Right hindlimb (tissue), 1 donor: Measurements from ENCODE around the gene PHF21A.
"Not testable (repeated sequence)": the region's sequence is repeated elsewhere in the genome, so short reads cannot be mapped to it uniquely, and the experiment has no call there.

Source experiments
- DNase-seq: peaks from one replicate; pipeline ENCODE4 v3.0.0-alpha.2; 2018

Gene PHF21A

DNA sequence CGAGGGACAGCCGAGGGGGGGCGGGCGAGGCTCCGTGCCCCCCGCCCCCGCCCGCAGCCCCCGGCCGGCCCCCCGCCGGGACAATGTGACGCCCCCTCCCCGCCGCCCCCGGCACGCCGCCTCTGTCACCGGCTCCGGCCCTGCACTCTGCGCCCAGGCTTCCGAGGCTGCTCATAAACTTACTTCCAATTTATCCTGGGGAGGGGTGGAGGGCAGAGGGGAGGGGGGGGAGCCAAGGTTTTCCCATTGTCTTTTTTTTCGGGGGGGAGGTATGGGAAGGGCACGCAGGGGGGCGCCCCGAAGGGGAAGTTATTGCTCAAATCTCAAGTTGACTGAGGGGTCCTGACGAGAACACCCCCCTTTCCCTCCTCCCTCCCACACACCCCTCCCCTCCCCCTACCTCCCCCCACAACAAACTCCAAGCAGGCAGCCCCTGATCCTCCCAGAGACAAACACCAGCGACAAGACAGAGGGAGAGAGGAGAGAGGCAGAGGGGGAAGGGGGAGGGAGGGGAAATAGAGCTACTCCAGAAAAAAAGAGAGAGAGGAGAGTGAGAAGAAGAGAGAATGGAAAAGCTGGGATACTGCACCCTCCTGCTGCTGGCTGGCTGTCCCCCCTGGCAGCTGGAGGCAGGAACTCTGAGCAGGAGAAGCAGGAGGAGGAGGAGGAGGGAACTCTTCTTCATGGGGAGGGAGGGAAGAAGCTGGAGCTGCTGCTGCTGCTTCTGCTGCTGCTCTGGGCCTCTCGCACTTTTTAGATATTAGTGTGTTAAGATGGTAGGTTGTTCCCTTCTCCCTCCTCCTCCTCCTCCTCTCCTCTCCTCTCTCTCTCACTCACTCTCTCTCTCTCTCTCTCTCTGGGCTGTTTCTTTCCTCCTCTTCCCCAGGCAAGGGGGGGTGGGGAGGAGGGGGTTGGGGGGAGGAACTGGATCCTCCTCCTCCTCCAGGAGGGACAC, 631 bp downstream of the PHF21A start:
- DNase-seq: peak; percentile 88

DNA sequence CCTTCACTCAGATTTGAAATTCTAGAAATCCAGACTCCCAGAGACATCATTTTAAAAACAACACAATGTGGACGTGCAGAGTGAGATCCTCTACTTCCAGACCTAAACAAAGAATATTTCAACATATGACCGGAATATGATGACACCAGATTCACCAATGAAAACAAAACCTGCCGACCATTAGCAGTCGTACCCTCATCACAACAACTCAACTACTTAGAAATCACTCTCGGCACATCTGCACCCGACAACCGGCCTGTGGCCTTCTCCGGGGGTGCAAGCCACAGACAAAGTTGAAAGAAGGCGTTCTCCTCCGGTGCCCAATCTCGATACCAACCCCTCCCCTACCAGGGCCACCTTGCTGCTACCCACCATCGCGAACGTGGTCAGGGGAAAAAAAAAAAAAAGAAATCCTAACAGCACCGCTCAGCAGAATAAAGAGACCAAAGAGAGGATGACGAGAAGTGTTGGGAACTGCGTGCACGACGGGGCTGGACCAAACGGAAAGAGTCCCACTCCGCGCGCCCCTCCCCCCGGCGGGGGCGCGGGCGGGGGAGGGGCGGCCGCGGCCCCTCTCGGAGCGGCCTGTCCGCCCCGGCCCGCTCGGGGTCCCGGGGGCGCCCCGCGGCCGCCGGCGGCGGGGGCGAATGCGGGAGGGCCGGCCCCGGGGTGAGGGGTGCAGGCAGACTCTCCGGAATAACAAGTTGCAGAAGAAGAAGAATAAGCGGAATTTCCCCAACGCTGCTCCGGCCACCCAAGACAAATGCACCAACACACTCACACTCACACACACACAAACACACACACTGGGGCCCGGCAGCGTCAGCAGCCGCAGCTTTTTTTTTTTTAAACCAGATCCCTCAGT, 1.7 kb downstream of the PHF21A start:
- DNase-seq: peak; percentile 81

DNA sequence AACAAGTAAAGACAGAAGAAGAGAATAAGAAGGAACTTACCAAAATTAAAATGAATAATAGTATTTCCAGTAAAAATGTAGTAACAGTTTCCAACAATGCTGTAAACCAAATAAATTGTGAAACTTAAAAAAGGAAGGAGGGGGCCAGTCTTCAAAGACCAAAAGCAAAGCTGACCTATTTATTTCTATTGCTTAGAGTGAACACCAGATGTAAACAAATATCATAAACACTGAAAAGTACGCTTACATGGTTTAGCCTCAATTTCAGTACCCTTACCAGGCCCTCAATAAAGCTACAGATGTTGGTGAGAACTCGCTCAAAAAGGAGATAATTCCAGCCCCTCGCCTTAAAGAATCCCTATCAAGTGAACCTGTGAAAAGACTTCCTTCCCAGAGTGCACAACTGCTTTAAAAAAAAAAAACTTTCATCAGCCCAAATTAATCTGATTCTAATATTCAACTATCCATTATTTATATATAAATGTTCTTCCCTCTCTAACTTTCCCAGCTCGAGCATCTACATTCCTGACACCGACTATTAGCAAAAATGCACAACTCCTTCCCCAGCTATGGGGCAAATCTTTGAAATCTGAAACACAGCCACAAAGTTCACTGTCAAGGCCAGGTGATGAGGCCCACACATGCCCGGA, 2.4 kb downstream of the PHF21A start:
- DNase-seq: no peak

DNA sequence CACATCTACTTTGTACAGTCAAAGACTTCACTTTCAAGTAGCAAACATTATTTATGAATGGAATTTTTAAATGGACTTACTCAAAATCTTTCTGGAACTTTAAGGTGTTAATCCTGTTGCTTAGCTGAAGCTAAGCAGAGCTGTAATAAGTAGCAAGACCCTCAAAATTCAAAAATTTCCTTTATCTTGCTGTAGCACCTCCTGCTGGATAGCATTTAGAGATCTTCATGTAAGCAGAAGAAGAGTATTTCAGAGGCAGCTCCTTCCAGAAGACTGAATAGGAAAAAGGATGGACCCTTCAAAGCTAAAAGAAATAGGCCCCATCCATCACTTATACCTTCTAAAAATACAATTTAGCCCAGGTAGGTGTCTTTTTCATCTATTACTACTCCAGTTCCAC, 3.4 kb downstream of the PHF21A start:
- DNase-seq: no peak

DNA sequence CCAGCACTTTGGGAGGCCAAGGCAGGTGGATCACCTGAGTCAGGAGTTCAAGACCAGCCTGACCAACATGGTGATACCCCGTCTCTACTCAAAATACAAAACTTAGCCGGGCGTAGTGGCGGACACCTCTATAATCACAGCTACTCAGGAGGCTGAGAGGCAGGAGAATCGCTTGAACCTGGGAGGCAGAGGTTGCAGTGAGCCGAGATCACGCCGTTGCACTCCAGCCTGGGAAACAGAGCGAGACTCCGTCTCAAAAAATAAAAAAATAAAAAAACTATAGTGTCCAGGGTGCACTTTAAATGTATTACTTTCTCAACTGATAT, 4.6 kb downstream of the PHF21A start:
- DNase-seq: not testable (repeated sequence)

DNA sequence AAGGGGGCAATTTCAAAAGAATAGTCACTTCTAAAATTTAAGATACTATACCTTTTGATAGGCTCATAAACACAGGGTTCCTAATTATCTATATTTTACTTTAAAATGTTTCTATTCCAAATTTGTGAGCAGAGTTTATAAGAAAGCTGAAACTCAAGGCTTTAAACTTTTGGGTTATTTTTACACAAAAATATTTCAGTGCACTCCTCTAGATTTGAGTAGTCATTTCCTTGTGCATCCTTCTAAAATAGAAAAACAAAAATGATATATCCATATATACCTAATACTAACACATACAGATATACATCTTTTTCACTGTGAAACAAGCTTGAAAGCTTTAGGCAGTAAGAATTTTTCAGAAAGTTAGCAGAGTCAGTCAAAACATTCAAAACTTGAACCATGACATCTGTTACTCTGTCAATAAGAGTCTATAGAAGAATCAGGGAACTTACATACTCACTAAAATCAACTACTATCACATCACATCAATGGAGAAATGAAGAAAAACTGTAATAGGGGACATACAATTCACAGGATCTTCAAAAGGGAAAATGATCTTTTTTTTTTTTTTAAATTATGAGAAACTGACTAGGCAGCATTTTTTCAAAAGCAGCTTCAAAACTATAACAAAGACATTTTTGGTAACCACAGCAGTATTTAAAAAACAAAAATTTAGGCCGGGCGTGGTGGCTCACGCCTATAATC, 5.1 kb downstream of the PHF21A start:
- no peak for DNase-seq

DNA sequence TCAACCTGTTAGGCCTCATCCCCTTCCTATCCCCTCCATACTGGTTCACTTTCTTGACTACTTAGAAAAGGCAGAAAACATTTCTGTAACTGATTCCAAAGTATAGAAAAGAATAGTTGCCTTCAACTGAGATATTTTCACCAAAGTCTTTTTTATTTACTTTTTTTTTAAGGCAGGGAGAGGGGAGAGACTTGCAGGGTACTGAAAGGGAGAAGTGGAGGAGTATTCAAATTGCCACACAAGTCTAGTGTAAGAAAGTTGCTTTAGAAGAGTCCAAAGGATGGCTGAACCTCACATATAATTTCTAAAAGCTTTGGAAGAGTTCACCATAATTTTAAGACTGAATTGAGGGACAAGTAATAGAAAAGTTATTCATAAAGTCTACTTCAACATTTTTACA, 6.3 kb downstream of the PHF21A start:
- no peak for DNase-seq

DNA sequence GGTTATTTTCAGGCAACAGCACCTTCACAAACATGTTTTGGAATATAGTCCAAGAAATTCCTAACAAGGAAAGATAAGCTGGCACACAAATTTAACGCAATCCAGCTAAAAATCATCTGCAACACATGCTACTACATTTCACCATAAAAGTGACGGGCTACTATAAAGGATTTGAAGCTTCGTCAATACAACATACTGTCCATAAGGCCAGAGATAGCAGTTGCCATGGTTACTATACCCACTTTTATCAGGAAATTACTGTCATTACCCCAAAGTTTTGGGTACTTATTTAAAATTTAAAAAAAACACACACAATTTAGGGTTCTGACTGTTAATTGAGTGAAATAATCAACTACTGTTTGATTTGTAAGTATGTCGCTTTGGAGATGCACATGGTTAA, 6.9 kb downstream of the PHF21A start:
- no peak for DNase-seq

DNA sequence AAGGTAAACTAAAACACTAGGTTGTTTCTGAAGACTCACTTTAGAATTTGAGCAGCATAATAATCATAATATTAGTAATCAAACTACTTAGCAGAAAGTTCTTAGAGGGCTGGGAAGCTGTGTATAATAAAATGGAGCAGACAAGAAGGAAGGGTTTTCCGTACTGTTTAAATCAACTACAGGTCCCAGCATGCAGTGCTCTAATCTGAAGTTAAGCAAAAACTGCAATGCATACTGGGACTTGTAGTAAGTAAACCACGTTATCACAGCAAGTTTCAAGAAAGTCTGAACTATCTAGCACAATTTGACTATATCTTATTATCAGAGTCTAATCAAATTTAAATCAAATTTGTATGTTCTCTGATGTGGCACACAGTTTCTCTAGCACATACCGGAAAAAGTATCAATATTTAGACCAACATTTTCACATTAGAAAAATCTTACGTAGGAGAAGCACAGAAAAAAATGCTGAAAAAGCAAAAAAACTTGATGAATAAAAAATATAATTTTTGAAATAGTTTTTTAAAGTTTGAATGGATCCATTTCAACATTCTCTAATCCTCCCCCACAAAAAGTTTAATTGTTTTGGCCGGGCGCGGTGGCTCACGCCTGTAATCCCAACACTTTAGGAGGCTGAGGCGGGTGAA, 8.2 kb downstream of the PHF21A start:
- DNase-seq: no peak

DNA sequence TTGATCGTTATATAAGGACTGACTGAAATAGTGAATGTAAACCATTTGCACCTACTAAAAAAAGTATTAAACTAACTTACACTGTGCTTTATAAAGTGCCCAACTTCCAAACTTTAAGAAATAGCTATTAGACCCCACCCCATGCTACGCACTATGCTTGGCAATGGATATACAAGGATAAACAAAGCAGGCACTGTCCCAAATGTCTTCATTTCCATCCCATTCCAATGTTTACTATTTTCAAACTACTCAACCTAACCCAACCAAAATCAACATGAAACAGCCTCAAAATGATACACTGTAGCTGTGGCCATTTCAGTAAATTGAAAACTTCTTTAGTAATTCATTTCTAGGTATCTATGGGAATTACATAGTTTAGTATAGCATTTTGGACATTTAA, 12.5 kb downstream of the PHF21A start:
- no peak for DNase-seq

DNA sequence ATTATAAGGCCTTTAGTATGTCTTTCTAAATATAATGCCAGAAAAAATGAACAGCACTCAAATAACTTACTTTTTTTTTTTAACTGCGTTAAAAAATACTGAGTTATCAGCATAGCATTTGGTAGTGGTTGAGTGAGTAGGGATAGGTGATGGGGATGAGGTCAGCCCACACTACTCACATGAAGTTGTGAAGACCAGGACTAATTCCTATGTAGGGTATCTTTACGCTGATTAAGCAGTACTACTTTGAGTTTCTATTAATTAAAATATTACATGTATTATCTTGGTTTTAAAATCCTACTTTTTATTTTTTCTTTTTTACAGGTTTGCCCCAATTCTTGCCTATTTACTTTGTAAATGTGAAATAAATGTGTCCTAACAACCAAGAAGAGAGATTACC, 13.5 kb downstream of the PHF21A start:
- no peak for DNase-seq

DNA sequence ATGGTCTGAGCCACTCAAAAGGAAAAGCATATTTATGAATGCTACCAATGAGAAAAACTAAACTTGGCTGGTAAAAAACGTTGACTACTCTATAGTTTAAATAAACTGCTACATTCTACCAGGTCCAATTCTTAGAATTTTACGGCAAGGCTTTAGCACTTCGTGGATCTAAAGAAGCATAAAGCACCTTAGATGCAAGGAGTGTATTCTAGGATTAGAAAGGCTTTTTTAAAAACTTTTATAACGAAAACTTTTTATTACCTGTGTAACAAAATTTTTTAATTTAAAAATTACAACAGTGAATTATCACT, 13.9 kb downstream of the PHF21A start:
- DNase-seq: no peak

DNA sequence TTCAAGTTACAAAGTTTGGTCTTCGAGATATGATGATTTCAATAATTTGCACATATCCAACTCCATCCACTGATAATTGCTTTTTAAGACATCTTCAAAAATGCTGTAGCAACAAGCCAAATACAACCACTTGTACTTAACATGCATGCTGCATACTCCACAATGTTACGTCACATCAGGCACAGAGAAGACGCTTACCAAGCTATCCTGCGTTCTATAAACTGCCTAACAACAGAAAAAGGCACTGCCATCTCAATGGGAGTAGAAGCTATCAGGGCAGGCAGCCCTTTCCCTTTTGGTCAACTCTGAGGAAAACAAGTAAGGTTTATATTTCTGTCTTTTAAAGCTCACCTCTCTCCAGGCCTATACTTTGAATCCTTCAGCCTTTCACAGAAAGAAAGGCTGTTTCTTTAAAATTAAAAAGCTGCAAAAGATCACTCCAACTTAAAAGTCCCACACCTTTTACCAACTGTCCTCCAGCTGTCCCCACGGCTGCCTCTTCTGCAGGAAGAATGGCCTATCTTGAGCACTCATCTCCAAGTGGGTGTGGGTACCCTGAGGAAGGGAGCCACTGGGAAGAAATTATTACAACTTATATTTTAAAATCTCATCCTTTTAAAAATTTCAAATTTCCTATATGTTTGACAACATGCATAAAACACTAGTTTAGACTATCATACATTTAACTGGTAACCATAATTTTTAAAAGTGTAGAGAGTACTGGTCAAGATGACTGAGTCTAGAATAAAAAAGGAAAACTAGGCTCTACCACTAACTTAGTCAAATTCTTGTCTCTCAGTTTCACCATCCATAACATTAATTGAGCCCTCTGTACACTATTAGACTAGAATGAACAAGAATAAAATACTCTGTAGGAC, 14.5 kb downstream of the PHF21A start:
- DNase-seq: no peak

DNA sequence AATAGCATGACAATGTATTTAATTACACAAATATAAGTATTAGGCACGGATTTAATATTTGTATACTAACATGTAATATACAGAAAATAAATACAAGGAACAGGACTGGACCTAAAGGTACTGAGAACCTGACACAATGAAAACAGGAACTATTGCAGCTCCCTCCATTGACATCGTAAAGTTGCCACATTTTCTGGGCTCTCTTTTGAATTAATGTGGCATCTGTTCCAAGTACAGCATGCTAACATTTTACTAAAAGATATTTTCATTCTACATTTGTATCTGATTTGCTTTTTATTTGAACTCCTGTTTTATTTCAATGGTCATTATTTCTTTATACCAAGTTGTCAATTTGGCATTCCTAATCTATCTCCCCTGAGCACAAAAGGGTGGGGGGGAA, 15.3 kb downstream of the PHF21A start:
- DNase-seq: no peak

DNA sequence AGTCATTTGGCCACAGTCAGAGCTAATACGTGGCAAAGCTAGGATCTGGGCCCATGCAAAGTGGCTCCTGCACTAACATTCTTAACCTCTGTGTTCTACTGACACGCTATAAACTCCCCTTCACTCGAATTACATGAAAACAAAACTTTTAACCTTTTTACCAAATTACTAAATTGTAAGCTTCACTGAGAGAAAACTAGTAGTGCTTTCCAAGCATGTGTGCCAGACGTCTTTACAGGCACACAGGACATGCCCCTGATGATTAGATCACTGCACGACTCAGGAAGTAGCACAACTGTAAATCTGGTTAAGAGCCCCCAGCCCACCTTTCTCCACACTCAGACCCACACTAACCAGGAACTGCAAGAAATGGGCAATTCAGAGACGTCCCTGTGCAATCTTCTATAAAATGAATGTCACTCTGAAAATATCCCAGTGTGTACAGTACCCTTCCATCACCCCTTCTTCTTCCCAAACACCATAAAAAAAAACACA, 16.1 kb downstream of the PHF21A start:
- DNase-seq: no peak

DNA sequence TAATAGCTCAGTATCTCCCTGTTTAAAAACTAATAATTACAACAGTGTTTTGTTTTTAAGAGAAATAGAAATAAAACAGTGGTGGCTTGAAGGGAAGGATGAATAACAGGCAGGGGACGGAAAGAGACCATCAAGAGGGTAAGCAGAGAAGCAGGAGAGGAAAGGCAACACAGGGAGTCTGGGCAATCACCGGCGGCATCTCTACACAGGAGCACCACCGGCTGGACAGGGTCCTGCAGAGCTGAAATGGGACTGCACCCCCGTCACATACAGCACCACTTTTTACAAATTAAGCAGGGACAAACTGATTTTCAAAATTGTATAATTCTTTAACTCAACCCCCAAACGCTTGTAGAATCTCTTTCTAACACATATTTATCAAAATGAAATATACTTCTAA, 18.4 kb downstream of the PHF21A start:
- no peak for DNase-seq

DNA sequence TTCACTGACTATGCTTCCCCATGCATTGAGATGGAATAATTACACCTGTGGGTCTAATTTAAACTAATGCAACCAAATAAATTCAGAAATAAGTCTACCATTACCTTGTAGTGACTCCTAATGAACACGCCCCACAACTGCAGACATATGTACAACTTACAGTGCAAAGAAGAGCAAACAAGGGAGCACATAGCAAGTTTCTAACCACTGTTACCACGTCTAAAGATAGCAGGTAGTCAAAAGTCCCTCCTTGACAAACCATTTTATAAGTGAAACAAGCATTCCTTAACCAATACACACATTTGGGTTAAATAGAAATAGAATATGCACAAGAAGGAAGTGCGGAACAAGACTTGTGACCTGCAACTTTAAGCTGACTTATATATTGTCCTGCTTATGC, 20.6 kb downstream of the PHF21A start:
- no peak for DNase-seq

DNA sequence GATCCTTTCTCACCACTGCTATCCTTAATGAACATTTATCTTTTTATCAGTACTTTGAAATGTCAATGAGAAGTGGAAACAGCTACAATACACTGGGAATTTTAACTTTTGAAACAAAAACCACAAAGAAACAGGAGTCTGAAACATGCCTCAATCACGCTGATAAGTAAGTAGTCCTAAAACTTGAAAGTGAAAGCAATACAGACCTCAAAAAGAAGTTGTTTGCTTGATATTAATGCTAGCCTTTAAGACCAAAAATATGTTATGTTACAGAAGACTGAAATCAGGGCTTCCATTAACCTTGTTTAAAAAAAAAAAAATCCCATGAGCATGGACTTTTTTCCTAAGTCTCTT, 21.3 kb downstream of the PHF21A start:
- no peak for DNase-seq

DNA sequence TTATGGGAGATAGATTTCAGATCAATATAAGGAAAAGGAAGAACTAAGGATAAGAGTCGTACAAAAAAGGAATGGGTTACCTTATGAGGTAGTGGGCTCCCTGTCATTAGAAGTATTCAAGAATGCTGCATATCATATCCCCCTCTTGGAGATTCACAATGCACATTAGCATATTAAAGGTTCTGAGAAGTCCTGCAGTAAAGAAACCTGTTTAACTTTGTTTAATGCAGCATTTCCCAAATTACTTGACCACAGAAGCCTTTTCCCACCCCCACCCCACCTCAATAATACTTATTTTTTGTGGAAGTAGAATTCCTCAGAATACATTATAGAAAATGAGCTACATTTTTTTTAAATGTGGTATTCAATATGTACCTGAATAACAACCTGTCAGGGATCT, 30.9 kb downstream of the PHF21A start:
- no peak for DNase-seq

DNA sequence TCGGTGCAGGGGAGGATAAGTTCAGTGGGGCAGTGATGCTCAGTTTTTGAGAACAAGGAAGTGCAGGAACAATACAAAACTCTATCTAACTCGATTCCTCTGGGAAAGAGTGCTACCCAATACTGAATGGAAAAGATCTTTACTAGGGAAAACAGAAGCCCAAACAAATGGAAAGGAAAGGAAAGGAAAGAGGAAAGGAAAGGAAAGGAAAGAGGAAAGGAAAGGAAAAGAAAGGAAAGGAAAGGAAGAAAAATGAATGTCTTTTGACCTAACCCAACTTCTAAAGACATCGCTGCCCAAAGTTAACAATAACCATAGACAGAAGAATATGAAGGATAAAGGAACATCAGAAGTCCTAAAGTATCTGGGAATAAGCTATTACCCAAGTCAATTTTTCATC, 41.6 kb downstream of the PHF21A start:
- no peak for DNase-seq

DNA sequence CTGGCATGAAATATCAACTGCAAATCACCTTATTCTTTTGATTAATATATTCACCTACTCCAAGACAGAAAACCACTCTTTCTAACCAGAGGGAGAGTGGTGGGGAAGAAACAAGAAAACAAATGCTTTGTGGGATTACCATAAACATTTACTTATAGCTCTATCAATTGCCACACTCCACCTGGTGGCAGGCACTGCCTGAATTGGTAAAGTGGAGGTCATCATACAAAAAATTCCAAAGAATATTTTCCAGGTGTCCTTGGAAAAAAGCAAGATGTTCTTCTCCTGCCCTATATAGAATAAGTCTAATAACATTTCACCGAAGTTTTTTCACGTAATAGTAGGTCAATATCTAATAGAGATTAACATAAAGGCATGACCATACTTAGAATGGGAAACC, 45.3 kb downstream of the PHF21A start:
- no peak for DNase-seq

DNA sequence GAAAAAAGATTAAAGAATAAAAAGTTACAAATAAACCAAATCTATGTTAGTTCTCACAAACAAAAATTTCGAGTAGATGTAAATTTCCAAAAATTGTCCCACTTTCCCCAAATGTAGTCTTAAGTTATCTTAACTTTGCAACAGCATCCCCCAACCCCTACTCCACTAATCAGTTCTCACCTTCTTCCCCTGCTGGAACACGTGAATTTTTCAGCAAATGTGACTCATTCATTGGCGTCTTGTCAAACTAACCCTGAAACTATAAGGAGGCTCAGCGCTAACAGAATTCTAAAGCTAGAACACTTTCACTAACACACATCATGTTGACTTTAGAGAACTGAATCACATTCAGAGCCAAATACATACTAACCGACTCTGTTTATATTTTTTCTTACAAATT, 46.1 kb downstream of the PHF21A start:
- DNase-seq: no peak
